SK-N-SH treated with all-trans-retinoic acid at 6 μM for 48 hours (cell line): Measurements from ENCODE around the gene TBC1D2.

Source experiments
- ATAC-seq: fragments of 200-7000 bp; cut with Tn5 transposase; 3 replicates; pipeline ENCODE4 v1.9.1; 2020; ENCODE audit warnings: mild to moderate bottlenecking, moderate library complexity
- ARNTL ChIP-seq: fragments of 450-650 bp; formaldehyde crosslinking; IDR thresholded peaks from 2 replicates; pipeline ENCODE4 v1.5.0; 2020; ENCODE audit warnings: low read depth, mild to moderate bottlenecking, moderate library complexity, borderline replicate concordance
- BACH2 ChIP-seq: fragments of 250-450 bp; sonication (Bioruptor Pico); IDR thresholded peaks from 2 replicates; pipeline ENCODE4 v1.9.0; 2021; ENCODE audit warnings: mild to moderate bottlenecking, borderline replicate concordance
- CSDC2 ChIP-seq: fragments of 250-450 bp; sonication (Bioruptor Pico); IDR thresholded peaks from 2 replicates; pipeline ENCODE4 v1.5.0; 2020; ENCODE audit warnings: mild to moderate bottlenecking, moderate library complexity
- ESRRG ChIP-seq: fragments of 250-450 bp; sonication (Bioruptor Pico); IDR thresholded peaks from 2 replicates; pipeline ENCODE4 v1.6.1; 2021; ENCODE audit warnings: mild to moderate bottlenecking
- GLIS3 ChIP-seq: fragments of 250-450 bp; sonication (Bioruptor Pico); IDR thresholded peaks from 2 replicates; pipeline ENCODE4 v1.5.0; 2020; ENCODE audit warnings: mild to moderate bottlenecking, moderate library complexity
- ISL1 ChIP-seq: fragments of 250-450 bp; sonication (Bioruptor Pico); IDR thresholded peaks from 2 replicates; pipeline ENCODE4 v2.1.2; 2022; ENCODE audit warnings: mild to moderate bottlenecking, moderate library complexity
- OSR1 ChIP-seq: fragments of 250-450 bp; sonication (Bioruptor Pico); IDR thresholded peaks from 2 replicates; pipeline ENCODE4 v1.8.0; 2022; ENCODE audit warnings: moderate library complexity, mild to moderate bottlenecking, inconsistent platforms
- PPARA ChIP-seq: fragments of 250-450 bp; sonication (Bioruptor Pico); IDR thresholded peaks from 2 replicates; pipeline ENCODE4 v1.5.0; 2020; ENCODE audit warnings: mild to moderate bottlenecking, borderline replicate concordance
- RARB ChIP-seq: fragments of 250-450 bp; sonication (Bioruptor Pico); IDR thresholded peaks from 2 replicates; pipeline ENCODE4 v1.8.0; 2021; ENCODE audit warnings: mild to moderate bottlenecking, moderate library complexity
- SNAI2 ChIP-seq: fragments of 250-450 bp; sonication (Bioruptor Pico); IDR thresholded peaks from 2 replicates; pipeline ENCODE4 v1.5.0; 2020; ENCODE audit warnings: mild to moderate bottlenecking, moderate library complexity
- TOX ChIP-seq: fragments of 250-450 bp; sonication (Bioruptor Pico); IDR thresholded peaks from 2 replicates; pipeline ENCODE4 v1.8.0; 2021; ENCODE audit warnings: mild to moderate bottlenecking, moderate library complexity, borderline replicate concordance
- ZC3H10 ChIP-seq: fragments of 250-450 bp; sonication (Bioruptor Pico); IDR thresholded peaks from 2 replicates; pipeline ENCODE4 v1.5.1; 2021; ENCODE audit warnings: mild to moderate bottlenecking, moderate library complexity
- ZFP3 ChIP-seq: fragments of 250-450 bp; sonication (Bioruptor Pico); IDR thresholded peaks from 2 replicates; pipeline ENCODE4 v1.5.0; 2020; ENCODE audit warnings: mild to moderate bottlenecking, moderate library complexity
- ZFP30 ChIP-seq: fragments of 450-650 bp; formaldehyde crosslinking; IDR thresholded peaks from 2 replicates; pipeline ENCODE4 v1.5.0; 2022; ENCODE audit warnings: mild to moderate bottlenecking, moderate library complexity
- ZNF565 ChIP-seq: fragments of 450-650 bp; formaldehyde crosslinking; conservative IDR thresholded peaks from 2 replicates; pipeline ENCODE4 v1.5.0; 2020; ENCODE audit warnings: low read depth, mild to moderate bottlenecking, moderate library complexity
- ZNF70 ChIP-seq: fragments of 450-650 bp; formaldehyde crosslinking; IDR thresholded peaks from 2 replicates; pipeline ENCODE4 v1.5.0; 2020; ENCODE audit warnings: mild to moderate bottlenecking, moderate library complexity
- ZNF8 ChIP-seq: fragments of 450-650 bp; formaldehyde crosslinking; IDR thresholded peaks from 2 replicates; pipeline ENCODE4 v1.5.0; 2020; ENCODE audit warnings: mild to moderate bottlenecking, moderate library complexity
- TF ChIP-seq, protein P1 (sequence below): fragments of 250-450 bp; sonication (Bioruptor Pico); IDR thresholded peaks from 2 replicates; pipeline ENCODE4 v1.5.0; 2020; ENCODE audit warnings: mild to moderate bottlenecking, moderate library complexity
- TF ChIP-seq, protein P2 (sequence below): fragments of 250-450 bp; sonication (Bioruptor Pico); IDR thresholded peaks from 2 replicates; pipeline ENCODE4 v1.5.1; 2020; ENCODE audit warnings: low read depth, mild to moderate bottlenecking, moderate library complexity
- TF ChIP-seq, protein P3 (sequence below): fragments of 250-450 bp; sonication (Bioruptor Pico); IDR thresholded peaks from 2 replicates; pipeline ENCODE4 v1.5.1; 2021; ENCODE audit warnings: mild to moderate bottlenecking, moderate library complexity
- TF ChIP-seq, protein P4 (sequence below): fragments of 250-450 bp; sonication (Bioruptor Pico); IDR thresholded peaks from 2 replicates; pipeline ENCODE4 v1.8.0; 2021; ENCODE audit warnings: low read depth, mild to moderate bottlenecking, moderate library complexity, borderline replicate concordance

Gene TBC1D2

DNA sequence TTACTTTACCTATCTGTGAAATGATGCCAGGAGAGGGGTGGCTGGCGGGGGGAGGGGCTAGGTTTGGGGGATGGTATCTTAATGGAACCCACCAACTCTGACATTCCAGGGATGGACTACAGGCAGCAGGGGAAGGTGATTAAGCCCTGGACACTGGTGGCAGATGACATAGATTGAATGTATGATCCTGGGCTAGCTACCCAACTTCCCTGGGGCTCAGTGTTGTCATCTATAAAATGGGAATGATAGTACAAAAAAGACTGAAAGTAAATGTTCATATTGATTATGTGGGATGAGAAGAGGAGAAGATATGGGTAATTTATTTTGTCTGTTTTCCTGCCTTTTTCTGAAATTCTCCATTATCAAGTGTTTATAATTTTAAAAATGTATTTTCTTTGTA lies 69.2 kb downstream of the TBC1D2 start (continued):
- no peak for TF ChIP-seq ZC3H10 (CRISPR knock-in tag)
- no peak for TF ChIP-seq CSDC2 (CRISPR knock-in tag)
- no peak for TF ChIP-seq RARB (CRISPR knock-in tag)
- no peak for TF ChIP-seq ZNF70 (CRISPR knock-in tag)
- TF ChIP-seq ESRRG (CRISPR knock-in tag), result no peak
- TF ChIP-seq PPARA (CRISPR knock-in tag), result no peak
- TF ChIP-seq ARNTL, result no peak

DNA sequence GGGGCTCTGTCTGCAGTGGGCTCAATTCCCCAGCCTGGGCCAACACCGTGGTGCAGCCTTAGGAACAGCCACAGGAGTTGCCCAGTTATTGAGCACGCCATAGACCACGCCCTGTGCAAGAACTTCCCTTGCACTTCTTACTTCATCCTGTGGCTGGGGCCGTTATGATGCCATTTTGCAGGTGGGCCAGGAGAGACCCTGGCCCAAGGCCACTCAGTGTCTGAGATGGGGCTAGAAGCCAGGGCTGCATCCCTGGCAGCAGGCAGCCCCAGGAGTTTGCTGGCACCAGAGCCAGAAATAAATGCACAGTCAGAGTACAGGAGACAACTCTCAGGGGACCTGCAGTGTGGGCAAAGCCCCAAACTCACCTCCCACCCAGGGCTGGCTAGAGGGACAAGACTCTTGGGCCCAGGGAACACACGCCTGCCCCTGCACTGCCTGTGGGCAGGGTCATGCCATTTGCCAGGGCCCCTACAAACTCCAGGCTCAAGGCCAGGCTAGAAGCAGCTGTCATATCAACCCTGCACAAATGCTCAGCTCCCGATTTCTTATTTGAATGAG lies 69.8 kb downstream of the TBC1D2 start:
- no peak; the same call in 2 of the 3 replicates for ATAC-seq
- TF ChIP-seq CSDC2 (CRISPR knock-in tag), result no peak
- TF ChIP-seq ESRRG (CRISPR knock-in tag), result no peak
- no peak for TF ChIP-seq TOX (CRISPR knock-in tag)
- TF ChIP-seq ISL1, result no peak

DNA sequence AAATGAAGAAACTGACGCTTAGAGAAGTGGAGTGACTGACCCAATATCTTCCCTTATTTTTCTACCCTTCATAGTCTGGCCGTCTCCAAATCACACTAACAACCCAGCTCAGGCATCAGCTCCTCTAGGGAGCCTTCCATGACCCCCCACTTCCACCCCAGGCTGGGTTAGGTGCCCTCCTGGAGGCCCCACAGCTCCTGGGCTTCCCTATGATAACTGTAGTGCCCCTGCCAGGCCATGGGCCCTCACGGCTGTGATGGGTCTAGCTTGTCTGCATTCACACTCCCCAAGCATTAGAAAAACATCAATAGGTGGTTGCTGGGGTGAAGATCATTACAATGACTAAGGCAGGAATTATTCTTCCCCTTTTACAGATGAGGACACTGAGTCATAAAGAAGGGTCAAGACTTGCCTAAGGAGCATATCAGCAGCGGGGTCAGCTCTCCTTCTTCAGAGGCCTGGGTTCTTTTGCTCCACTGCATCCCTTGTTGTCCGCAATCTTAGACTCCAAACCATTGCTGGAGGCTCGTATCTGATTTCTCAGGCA lies 70.4 kb downstream of the TBC1D2 start:
- no peak for ATAC-seq
- TF ChIP-seq, protein P1, sequence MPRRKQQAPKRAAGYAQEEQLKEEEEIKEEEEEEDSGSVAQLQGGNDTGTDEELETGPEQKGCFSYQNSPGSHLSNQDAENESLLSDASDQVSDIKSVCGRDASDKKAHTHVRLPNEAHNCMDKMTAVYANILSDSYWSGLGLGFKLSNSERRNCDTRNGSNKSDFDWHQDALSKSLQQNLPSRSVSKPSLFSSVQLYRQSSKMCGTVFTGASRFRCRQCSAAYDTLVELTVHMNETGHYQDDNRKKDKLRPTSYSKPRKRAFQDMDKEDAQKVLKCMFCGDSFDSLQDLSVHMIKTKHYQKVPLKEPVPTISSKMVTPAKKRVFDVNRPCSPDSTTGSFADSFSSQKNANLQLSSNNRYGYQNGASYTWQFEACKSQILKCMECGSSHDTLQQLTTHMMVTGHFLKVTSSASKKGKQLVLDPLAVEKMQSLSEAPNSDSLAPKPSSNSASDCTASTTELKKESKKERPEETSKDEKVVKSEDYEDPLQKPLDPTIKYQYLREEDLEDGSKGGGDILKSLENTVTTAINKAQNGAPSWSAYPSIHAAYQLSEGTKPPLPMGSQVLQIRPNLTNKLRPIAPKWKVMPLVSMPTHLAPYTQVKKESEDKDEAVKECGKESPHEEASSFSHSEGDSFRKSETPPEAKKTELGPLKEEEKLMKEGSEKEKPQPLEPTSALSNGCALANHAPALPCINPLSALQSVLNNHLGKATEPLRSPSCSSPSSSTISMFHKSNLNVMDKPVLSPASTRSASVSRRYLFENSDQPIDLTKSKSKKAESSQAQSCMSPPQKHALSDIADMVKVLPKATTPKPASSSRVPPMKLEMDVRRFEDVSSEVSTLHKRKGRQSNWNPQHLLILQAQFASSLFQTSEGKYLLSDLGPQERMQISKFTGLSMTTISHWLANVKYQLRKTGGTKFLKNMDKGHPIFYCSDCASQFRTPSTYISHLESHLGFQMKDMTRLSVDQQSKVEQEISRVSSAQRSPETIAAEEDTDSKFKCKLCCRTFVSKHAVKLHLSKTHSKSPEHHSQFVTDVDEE, result no peak
- TF ChIP-seq BACH2 (CRISPR knock-in tag) (no peak), ZNF70 (CRISPR knock-in tag) (no peak), ZNF8 (CRISPR knock-in tag) (no peak), ZFP3 (no peak), OSR1 (CRISPR knock-in tag) (no peak)
- TF ChIP-seq, protein P2, sequence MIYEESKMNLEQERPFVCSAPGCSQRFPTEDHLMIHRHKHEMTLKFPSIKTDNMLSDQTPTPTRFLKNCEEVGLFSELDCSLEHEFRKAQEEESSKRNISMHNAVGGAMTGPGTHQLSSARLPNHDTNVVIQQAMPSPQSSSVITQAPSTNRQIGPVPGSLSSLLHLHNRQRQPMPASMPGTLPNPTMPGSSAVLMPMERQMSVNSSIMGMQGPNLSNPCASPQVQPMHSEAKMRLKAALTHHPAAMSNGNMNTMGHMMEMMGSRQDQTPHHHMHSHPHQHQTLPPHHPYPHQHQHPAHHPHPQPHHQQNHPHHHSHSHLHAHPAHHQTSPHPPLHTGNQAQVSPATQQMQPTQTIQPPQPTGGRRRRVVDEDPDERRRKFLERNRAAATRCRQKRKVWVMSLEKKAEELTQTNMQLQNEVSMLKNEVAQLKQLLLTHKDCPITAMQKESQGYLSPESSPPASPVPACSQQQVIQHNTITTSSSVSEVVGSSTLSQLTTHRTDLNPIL (CRISPR knock-in tag), result no peak
- TF ChIP-seq, protein P3, sequence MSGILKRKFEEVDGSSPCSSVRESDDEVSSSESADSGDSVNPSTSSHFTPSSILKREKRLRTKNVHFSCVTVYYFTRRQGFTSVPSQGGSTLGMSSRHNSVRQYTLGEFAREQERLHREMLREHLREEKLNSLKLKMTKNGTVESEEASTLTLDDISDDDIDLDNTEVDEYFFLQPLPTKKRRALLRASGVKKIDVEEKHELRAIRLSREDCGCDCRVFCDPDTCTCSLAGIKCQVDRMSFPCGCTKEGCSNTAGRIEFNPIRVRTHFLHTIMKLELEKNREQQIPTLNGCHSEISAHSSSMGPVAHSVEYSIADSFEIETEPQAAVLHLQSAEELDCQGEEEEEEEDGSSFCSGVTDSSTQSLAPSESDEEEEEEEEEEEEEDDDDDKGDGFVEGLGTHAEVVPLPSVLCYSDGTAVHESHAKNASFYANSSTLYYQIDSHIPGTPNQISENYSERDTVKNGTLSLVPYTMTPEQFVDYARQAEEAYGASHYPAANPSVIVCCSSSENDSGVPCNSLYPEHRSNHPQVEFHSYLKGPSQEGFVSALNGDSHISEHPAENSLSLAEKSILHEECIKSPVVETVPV, result no peak

DNA sequence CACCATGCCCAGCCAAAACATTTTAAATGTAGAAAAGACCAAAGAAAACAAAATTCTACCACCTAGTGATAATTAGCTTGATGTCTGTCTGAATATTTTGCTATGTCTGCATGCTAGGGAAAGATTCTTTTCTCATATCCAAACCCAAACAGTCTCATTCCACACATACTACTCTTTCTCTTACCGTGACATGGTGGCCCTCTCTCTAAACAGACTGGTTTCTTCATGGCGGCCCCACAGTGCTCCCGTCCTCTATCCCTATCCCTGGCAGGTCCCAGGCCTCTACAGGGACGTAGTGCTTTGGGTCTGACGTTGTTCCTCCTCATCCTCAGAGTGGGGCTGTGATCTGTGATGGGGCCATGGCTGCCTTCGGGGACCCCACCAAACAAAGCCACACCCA lies 71.1 kb downstream of the TBC1D2 start:
- ATAC-seq, result no peak
- no peak for TF ChIP-seq RARB (CRISPR knock-in tag)
- no peak for TF ChIP-seq GLIS3 (CRISPR knock-in tag)
- TF ChIP-seq, protein P4, sequence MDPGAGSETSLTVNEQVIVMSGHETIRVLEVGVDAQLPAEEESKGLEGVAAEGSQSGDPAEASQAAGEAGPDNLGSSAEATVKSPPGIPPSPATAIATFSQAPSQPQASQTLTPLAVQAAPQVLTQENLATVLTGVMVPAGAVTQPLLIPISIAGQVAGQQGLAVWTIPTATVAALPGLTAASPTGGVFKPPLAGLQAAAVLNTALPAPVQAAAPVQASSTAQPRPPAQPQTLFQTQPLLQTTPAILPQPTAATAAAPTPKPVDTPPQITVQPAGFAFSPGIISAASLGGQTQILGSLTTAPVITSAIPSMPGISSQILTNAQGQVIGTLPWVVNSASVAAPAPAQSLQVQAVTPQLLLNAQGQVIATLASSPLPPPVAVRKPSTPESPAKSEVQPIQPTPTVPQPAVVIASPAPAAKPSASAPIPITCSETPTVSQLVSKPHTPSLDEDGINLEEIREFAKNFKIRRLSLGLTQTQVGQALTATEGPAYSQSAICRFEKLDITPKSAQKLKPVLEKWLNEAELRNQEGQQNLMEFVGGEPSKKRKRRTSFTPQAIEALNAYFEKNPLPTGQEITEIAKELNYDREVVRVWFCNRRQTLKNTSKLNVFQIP, result no peak
- no peak for TF ChIP-seq ZFP30 (CRISPR knock-in tag)
- TF ChIP-seq, protein P3, result no peak
- no peak for TF ChIP-seq ARNTL
- TF ChIP-seq PPARA (CRISPR knock-in tag), result no peak
- no peak for TF ChIP-seq TOX (CRISPR knock-in tag)
- no peak for TF ChIP-seq OSR1 (CRISPR knock-in tag)
- no peak for TF ChIP-seq CSDC2 (CRISPR knock-in tag)
- TF ChIP-seq, protein P1, result no peak
- no peak for TF ChIP-seq ISL1
- no peak for TF ChIP-seq ESRRG (CRISPR knock-in tag)
- no peak for TF ChIP-seq ZNF565 (CRISPR knock-in tag)
- no peak for TF ChIP-seq SNAI2 (CRISPR knock-in tag)
- TF ChIP-seq, protein P2 (CRISPR knock-in tag), result no peak
